Measurements from ENCODE around the gene EFEMP2.
A peak's percentile ranks its signal among the peaks of the same experiment; 100 is the strongest.

Gene EFEMP2

GRCh38 chr11:65860278-65861164 lies 12.1 kb downstream of the EFEMP2 start, which contains the start of gene MUS81:
Gene MUS81 (plus strand): TSS chr11:65860433. CDS start chr11:65860754, 321 bp downstream.
- H3K4me2 ChIP-seq (ENCODE audit: low read length): peak within 1 kb of the TSS; percentile 97

GRCh38 chr11:65859812-65860277 lies 12.8 kb downstream of the EFEMP2 start:
- Histone ChIP-seq H3K4me1 (peaks cover 11% of the 10 kb centered on the region), H3K4me3 (ENCODE audit: low read depth, low read length) (peak overlapping the region; percentile 90), H3K27me3 (ENCODE audit: control insufficient read depth, insufficient read depth, low read length) (no peaks in the 10 kb centered on the region), H2AFZ (peak overlapping the region; percentile 80), H3K9me3 (ENCODE audit: control insufficient read depth, low read length) (no peaks in the 10 kb centered on the region), H3K9ac (peak overlapping the region; percentile 76), H3K79me2 (peaks cover 5% of the 10 kb centered on the region), H3K4me2 (ENCODE audit: low read length) (peak overlapping the region; percentile 97), H3K27ac (peak overlapping the region; percentile 100), H3K36me3 (ENCODE audit: control insufficient read depth, insufficient read depth, low read length) (no peaks in the 10 kb centered on the region)
- TF ChIP-seq CTCF (IDR thresholded peaks at IDR 0.05): no peak

More at GRCh38 chr11:65860278-65861164, 12.1 kb downstream of the EFEMP2 start, which contains the start of gene MUS81:
- Histone ChIP-seq H3K36me3 (ENCODE audit: control insufficient read depth, insufficient read depth, low read length) (no peaks in the 10 kb centered on the region), H2AFZ (peak within 1 kb of the TSS; percentile 80), H3K27ac (peak within 1 kb of the TSS; percentile 100), H3K9me3 (ENCODE audit: control insufficient read depth, low read length) (no peaks in the 10 kb centered on the region), H3K4me3 (ENCODE audit: low read depth, low read length) (peak within 1 kb of the TSS; percentile 90), H3K79me2 (peaks cover 5% of the 10 kb centered on the region), H3K27me3 (ENCODE audit: control insufficient read depth, insufficient read depth, low read length) (no peaks in the 10 kb centered on the region), H3K9ac (peak within 1 kb of the TSS; percentile 84), H3K4me1 (peaks cover 11% of the 10 kb centered on the region)
- peak; percentile 76 for TF ChIP-seq CTCF (IDR thresholded peaks at IDR 0.05)

GRCh38 chr11:65859095-65859811 lies 13.3 kb downstream of the EFEMP2 start:
- H3K27ac ChIP-seq: peak overlapping the region; percentile 100
- peak overlapping the region; percentile 90 for H3K4me3 ChIP-seq (ENCODE audit: low read depth, low read length)
- peak; percentile 4 for TF ChIP-seq CTCF (IDR thresholded peaks at IDR 0.05)
- H3K4me2 ChIP-seq (ENCODE audit: low read length): peak overlapping the region; percentile 97
- H3K27me3 ChIP-seq (ENCODE audit: control insufficient read depth, insufficient read depth, low read length): no peaks in the 10 kb centered on the region
- H3K4me1 ChIP-seq: peaks cover 11% of the 10 kb centered on the region
- peaks cover 5% of the 10 kb centered on the region for H3K79me2 ChIP-seq
- no peaks in the 10 kb centered on the region for H3K9me3 ChIP-seq (ENCODE audit: control insufficient read depth, low read length)
- H3K9ac ChIP-seq: peak overlapping the region; percentile 76
- no peaks in the 10 kb centered on the region for H3K36me3 ChIP-seq (ENCODE audit: control insufficient read depth, insufficient read depth, low read length)
- peak overlapping the region; percentile 80 for H2AFZ ChIP-seq

GRCh38 chr11:65858681-65859087 lies 13.9 kb downstream of the EFEMP2 start:
- H3K4me3 ChIP-seq (ENCODE audit: low read depth, low read length): peak overlapping the region; percentile 90
- H3K79me2 ChIP-seq: peaks cover 5% of the 10 kb centered on the region
- H3K27me3 ChIP-seq (ENCODE audit: control insufficient read depth, insufficient read depth, low read length): no peaks in the 10 kb centered on the region
- no peaks in the 10 kb centered on the region for H3K9me3 ChIP-seq (ENCODE audit: control insufficient read depth, low read length)
- peak overlapping the region; percentile 100 for H3K27ac ChIP-seq
- TF ChIP-seq CTCF (IDR thresholded peaks at IDR 0.05): no peak
- H3K4me2 ChIP-seq (ENCODE audit: low read length): peak overlapping the region; percentile 97
- no peaks in the 10 kb centered on the region for H3K36me3 ChIP-seq (ENCODE audit: control insufficient read depth, insufficient read depth, low read length)
- H3K4me1 ChIP-seq: peaks cover 11% of the 10 kb centered on the region
- H2AFZ ChIP-seq: peak overlapping the region; percentile 80
- no peak overlapping the region for H3K9ac ChIP-seq
